ENCODE results near the gene MRPS24. TPM values are rescaled to one million over a fixed set of nuclear protein-coding genes. Genes with fewer than 3 reads are reported as not detected.
"Not testable (repeated sequence)": the region's sequence is repeated elsewhere in the genome, so short reads cannot be mapped to it uniquely, and the experiment has no call there.

Gene MRPS24
- total RNA-seq, 1 donor from 2014 or later: 72.8 TPM

- H3K9me3 Mint-ChIP-seq (ENCODE audit: low read depth): no peaks in the 10 kb centered on the region
- H3K36me3 Mint-ChIP-seq (ENCODE audit: insufficient read depth): no peaks in the 10 kb centered on the region
- no peak for DNase-seq (ENCODE audit: low spot score, unreplicated experiment)
- TF ChIP-seq CTCF (IDR thresholded peaks at IDR 0.05; ENCODE audit: unreplicated experiment): no peak
- no peaks in the 10 kb centered on the region for H3K27me3 Mint-ChIP-seq
- H3K4me3 Mint-ChIP-seq (ENCODE audit: low read depth): peak overlapping the region; percentile 92
- H3K27ac Mint-ChIP-seq: peak overlapping the region; percentile 98
- H3K4me1 Mint-ChIP-seq (ENCODE audit: low read depth): peaks cover 21% of the 10 kb centered on the region
These were observed 36.1 kb upstream of the MRPS24 start for GRCh38 chr7:43905209-43905946.

GRCh38 chr7:43904533-43905208, 35.4 kb upstream of the MRPS24 start:
- H3K27me3 Mint-ChIP-seq: no peaks in the 10 kb centered on the region
- peak overlapping the region; percentile 92 for H3K4me3 Mint-ChIP-seq (ENCODE audit: low read depth)

GRCh38 chr7:43902542-43903054, 33.3 kb upstream of the MRPS24 start:
- H3K4me1 Mint-ChIP-seq (ENCODE audit: low read depth): peaks cover 21% of the 10 kb centered on the region
- H3K27me3 Mint-ChIP-seq: no peaks in the 10 kb centered on the region

More at GRCh38 chr7:43904533-43905208, 35.4 kb upstream of the MRPS24 start:
- Mint-ChIP-seq H3K4me1 (ENCODE audit: low read depth) (peaks cover 21% of the 10 kb centered on the region), H3K27ac (peak overlapping the region; percentile 98), H3K9me3 (ENCODE audit: low read depth) (no peaks in the 10 kb centered on the region), H3K36me3 (ENCODE audit: insufficient read depth) (no peaks in the 10 kb centered on the region)
- no peak for DNase-seq (ENCODE audit: low spot score, unreplicated experiment)
- no peak for TF ChIP-seq CTCF (IDR thresholded peaks at IDR 0.05; ENCODE audit: unreplicated experiment)

GRCh38 chr7:43898571-43898970, 29.3 kb upstream of the MRPS24 start:
- not testable (repeated sequence) for H3K27me3 Mint-ChIP-seq

More at GRCh38 chr7:43902542-43903054, 33.3 kb upstream of the MRPS24 start:
- H3K27ac Mint-ChIP-seq: peak overlapping the region; percentile 30
- H3K9me3 Mint-ChIP-seq (ENCODE audit: low read depth): no peaks in the 10 kb centered on the region
- H3K4me3 Mint-ChIP-seq (ENCODE audit: low read depth): no peak overlapping the region
- TF ChIP-seq CTCF (IDR thresholded peaks at IDR 0.05; ENCODE audit: unreplicated experiment): no peak
- no peaks in the 10 kb centered on the region for H3K36me3 Mint-ChIP-seq (ENCODE audit: insufficient read depth)
- no peak for DNase-seq (ENCODE audit: low spot score, unreplicated experiment)

GRCh38 chr7:43895847-43896415, 26.6 kb upstream of the MRPS24 start:
- Mint-ChIP-seq H3K36me3 (ENCODE audit: insufficient read depth) (peaks cover 5% of the 10 kb centered on the region), H3K27ac (no peak overlapping the region), H3K4me3 (ENCODE audit: low read depth) (no peak overlapping the region), H3K9me3 (ENCODE audit: low read depth) (no peaks in the 10 kb centered on the region), H3K4me1 (ENCODE audit: low read depth) (peaks cover 16% of the 10 kb centered on the region), H3K27me3 (no peaks in the 10 kb centered on the region)
- no peak for TF ChIP-seq CTCF (IDR thresholded peaks at IDR 0.05; ENCODE audit: unreplicated experiment)
- DNase-seq (ENCODE audit: low spot score, unreplicated experiment): no peak

More at GRCh38 chr7:43898571-43898970, 29.3 kb upstream of the MRPS24 start:
- H3K36me3 Mint-ChIP-seq (ENCODE audit: insufficient read depth); DNase-seq (ENCODE audit: low spot score, unreplicated experiment); H3K9me3 Mint-ChIP-seq (ENCODE audit: low read depth); H3K4me3 Mint-ChIP-seq (ENCODE audit: low read depth); H3K4me1 Mint-ChIP-seq (ENCODE audit: low read depth); H3K27ac Mint-ChIP-seq: not testable (repeated sequence)

Measured in progenitor cell of endocrine pancreas (in vitro differentiated cells).